WI38 (cell line): ENCODE results near the gene MARCHF10.

Source experiments
- H3K4me3 ChIP-seq: 2 replicates; pipeline ENCODE4 v1.5.1; 2011; ENCODE audit warnings: low read depth, mild to moderate bottlenecking, control low read depth, low read length
- CTCF ChIP-seq: IDR thresholded peaks from 2 replicates; pipeline ENCODE4 v1.5.1; 2012; ENCODE audit warnings: low read depth, mild to moderate bottlenecking, control low read depth, low read length

The MARCHF10 gene

GRCh38 chr17:62802561-62803205 lies 5.4 kb downstream of the MARCHF10 start:
- TF ChIP-seq CTCF = no peak

GRCh38 chr17:62801553-62802114 lies 6.5 kb downstream of the MARCHF10 start:
- TF ChIP-seq CTCF = no peak
- H3K4me3 ChIP-seq = no peak overlapping the region

More at GRCh38 chr17:62802561-62803205, 5.4 kb downstream of the MARCHF10 start:
- H3K4me3 ChIP-seq = no peak overlapping the region

GRCh38 chr17:62800585-62800984 lies 7.5 kb downstream of the MARCHF10 start:
- no peak for TF ChIP-seq CTCF
- no peak overlapping the region for H3K4me3 ChIP-seq

- TF ChIP-seq CTCF = no peak
- no peak overlapping the region for H3K4me3 ChIP-seq
Observed at GRCh38 chr17:62797959-62798358, 10.2 kb downstream of the MARCHF10 start.

- no peak overlapping the region for H3K4me3 ChIP-seq
- no peak for TF ChIP-seq CTCF
Observed at GRCh38 chr17:62796291-62796690, 11.8 kb downstream of the MARCHF10 start.

GRCh38 chr17:62794666-62794971 lies 13.5 kb downstream of the MARCHF10 start:
- H3K4me3 ChIP-seq = no peak overlapping the region
- no peak for TF ChIP-seq CTCF

- no peak overlapping the region for H3K4me3 ChIP-seq
- no peak for TF ChIP-seq CTCF
Observed at GRCh38 chr17:62793919-62794665, 14.0 kb downstream of the MARCHF10 start.
